G401 (cell line): ENCODE data around the gene CRYGD. TPM values are rescaled to one million over a fixed set of nuclear protein-coding genes. Genes with fewer than 3 reads are reported as not detected.
A peak's percentile ranks its signal among the peaks of the same experiment; 100 is the strongest.

Experiments used
- DNase-seq: peaks from one replicate; pipeline ENCODE4 v3.0.0-alpha.2; 2015; ENCODE audit warnings: low spot score
- in situ Hi-C: cut with HindIII; loops from 2 replicates; pipeline ENCODE4 v1.10.0; 2016; ENCODE audit warnings: low sequenced_read_pairs, mixed read lengths
- total RNA-seq: library from RNA; depleted of rRNA; stranded (reverse); fragments of >200 nt; shearing (Covaris generic); gene quantifications from 2 replicates; pipeline ENCODE4 v1.2.3, GENCODE V29; 2014; rRNA removed

The CRYGD gene
- total RNA-seq, 1 experiment from 2014 or later: not detected

DNA sequence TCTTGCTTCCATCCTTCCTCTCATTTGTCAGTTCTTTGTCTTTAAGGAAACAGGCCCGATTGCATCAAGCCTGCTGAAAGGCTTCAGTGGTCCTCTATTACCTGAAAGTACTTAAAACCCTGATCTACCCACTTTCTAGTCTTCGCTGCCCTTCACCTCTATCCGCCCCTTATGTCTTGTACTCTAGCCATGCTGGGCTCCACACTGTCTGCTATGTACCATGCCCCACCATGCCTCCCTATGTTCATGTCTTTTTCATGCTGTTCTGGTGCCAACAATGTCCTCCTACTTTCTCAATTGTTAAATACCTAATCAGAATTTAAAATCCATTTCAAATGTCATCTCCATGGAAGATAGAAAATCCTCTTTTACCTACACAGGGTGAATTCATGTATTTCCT lies 28.2 kb downstream of the CRYGD start:
- no peak for DNase-seq
- in situ Hi-C loops: no loop called here

DNA sequence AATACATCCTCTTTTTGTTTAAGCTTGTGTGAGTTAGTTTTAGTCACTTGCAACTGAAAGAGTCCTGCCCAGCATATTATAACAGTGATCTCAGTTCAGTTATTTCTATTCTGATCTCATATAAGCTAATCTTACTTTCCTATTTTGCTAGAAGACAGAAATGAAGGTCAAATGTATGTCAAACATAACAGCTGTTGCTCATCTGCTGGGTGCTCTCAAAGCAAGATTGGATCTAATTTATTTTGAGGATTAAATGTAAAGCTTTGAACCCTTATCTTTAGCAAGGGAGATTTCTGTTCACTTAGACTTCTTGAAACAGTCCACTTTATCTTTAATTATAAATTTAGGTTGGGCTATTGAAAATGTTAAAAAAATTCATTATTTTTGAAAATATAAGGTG lies 31.2 kb downstream of the CRYGD start:
- DNase-seq: no peak
- in situ Hi-C loops: no loop called here

DNA sequence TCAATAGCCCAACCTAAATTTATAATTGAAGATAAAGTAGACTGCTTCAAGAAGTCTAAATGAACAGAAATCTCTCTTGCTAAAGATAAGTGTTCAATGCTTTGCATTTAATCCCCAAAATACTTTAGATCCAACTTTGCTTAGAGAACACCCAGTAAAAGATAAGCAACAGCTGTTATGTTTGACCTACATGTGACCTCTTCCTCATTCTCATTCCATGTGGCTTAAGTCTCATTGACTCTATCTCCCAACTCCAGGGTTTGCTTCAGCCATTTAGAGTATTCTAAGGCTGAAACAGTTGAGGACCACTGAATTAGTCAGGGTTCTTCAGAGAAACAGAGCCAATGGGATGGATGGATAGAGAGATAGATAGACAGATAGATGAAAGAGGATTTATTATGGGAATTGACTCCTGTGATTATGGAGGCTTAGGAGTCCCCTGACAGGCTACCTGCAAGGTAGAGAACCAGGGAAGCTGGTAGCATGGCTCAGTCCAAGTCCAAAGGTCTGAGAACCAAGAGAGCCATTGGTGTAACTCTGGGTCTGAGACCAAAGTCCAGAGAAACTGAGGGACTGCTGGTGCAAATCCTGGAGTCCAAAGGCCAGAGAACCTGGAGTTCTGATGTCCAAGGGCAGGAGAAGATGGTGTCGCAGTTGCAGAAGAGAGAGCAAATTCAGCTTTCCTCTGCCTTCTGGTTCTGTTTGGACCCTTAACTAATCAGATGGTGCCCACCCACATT lies 32.1 kb downstream of the CRYGD start:
- DNase-seq: no peak

DNA sequence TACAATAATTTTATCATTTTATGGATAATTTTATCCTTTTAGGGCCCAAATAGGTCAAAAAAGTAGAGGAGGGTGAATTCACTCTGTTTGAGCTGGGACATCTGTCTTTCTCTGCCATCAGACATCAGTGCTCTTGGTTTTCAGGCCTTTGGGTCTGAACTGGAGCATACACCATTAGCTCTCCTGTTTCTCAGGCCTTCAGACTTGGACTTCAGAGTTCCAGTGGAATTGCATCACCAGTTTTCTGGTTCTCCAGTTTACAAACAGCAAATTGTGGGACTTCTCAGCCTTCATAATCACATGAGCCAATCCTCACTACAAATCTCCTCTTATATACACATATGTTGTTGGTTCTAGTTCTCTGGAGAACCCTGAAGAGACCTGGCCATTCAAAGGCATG lies 33.9 kb downstream of the CRYGD start:
- in situ Hi-C loops: no loop called here
- DNase-seq: no peak

More for the DNA sequence above, 32.1 kb downstream of the CRYGD start:
- in situ Hi-C loops: no loop called here

DNA sequence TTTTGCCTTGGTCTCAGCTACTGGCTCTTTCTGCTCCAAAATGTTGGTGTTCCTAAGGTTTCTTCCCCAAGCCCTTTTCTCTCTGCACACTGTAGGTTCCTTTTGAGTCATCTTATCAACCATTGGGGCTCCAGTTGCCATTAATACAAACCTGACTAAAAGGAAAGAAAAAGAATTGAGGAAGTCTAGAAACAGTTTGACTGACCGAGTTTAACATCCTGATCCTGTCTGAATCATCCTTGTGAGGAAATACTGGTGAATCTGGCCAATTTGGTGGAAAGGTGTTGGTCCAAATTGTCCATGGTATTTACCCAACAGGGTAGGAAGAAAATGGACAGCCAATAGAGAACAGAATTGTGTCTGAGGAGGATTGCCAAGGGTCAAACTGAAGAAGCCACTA lies 38.3 kb downstream of the CRYGD start:
- in situ Hi-C loops: no loop called here
- DNase-seq: no peak

DNA sequence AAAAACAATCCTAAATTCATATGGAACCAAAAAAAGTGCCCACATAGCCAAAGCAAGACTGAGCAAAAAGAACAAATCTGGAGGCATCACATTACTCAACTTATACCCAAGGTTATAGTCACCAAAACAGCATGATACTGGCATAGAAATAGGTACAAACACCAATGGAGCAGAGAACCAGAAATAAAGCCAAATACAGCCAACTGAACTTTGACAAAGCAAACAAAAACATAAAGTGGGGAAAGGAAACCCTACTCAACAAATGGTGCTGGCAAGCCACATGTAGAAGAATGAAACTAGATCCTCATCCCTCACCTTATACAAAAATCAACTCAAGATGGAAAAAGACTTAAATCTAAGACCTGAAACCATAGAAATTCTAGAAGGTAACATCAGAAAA lies 40.5 kb downstream of the CRYGD start:
- in situ Hi-C loops: no loop called here
- DNase-seq: no peak

DNA sequence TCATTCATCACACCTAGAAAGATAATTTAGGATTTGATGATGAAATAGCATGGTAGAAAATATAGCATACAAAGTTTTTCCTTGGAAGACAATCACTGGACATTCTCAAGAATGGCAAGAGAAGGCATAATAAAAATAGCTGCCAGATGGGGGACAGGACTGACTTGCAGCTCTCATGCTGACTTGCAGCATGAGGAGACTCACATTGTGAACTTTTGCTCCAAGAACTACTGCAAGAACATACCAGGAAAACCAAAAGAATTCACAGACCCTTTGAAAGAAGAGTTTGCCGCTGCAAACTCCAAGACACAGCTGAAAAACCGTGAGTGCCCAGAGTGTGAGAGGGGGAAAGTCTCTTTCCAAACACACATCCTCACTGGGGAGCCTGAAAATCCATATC lies 47.0 kb downstream of the CRYGD start:
- in situ Hi-C loops: no loop called here
- no peak for DNase-seq

DNA sequence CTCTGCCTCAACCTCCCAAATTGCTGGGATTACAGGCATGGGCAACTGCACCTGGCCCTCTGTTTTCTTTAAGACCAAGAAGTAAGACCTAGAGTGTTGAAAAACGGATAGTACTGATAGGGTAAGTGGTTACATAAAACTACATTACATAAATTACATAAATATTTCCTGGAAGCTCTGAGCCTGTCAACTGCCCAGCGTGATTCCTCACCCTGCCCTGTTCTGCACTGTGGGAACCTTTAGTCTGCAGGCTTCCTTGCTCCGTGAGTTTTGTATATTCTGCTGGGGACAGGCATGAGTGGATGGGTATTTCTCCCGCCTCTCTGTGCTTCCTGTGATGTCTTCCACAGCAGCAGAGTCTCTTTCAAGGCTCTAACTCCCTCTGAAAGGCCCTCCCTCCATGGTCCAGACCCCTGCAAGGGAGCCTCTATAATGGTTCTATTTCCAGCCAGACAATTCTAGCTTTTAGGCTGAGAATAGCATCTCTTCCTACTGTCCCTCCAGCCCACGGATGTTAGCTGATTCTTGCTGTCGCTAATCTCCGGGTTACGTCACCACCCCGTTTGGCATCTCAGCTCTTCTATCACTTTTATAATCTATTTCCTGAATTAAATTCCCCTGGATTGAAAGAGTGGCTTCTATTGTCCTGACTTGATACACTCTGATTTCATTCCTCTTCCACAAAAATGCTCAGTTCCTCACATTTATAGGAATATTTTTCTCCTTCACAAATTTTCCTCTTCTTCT lies 49.5 kb downstream of the CRYGD start:
- in situ Hi-C loops: loop anchor here (25.0 kb wide), 1 partner anchor 337 kb away; no protein-coding TSS in a partner anchor

DNA sequence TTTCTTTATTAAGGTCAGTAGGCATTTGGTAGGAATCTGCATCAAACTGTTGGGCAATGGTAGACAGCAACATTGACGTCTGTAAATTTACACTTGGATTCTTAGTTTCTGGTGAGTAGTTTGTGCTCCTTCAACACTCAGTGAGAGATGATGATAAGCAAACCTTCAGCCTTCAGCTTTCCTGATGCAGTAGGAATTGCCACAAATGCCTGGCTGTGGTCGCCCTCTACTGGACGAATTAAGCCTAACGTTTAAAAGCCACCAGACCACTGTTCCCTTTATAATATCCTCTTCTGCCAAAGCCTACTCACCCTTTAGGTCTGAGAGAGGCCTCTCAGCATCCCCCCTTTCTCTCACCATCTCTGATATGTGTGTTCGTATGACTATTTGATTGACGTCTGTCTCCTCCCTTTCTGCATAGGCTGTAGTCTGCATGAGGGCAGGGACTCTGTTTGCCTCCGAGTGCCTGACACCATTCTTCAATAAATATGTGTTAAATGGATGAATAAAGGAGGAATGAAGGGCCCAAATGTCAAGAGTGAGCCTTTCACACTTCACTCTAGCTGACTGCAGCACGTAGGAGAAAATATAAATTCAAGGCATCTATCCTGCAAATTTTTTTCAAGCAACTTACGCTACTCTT lies 52.0 kb downstream of the CRYGD start:
- DNase-seq: peak; percentile 79
- in situ Hi-C loops: loop anchor here (25.0 kb wide), 1 partner anchor 335 kb away; no protein-coding TSS in a partner anchor

More for the DNA sequence above, 49.5 kb downstream of the CRYGD start:
- DNase-seq: no peak

Other genes with a start within 250 kb of the CRYGD start
- gene PLEKHM3, start 99.0 kb downstream of the CRYGD start, total RNA-seq: 22.6 and 25.8 TPM in 2 replicates
- gene CRYGC, start 5.3 kb upstream of the CRYGD start, total RNA-seq: 7.2 and 9.0 TPM in 2 replicates
- not detected in 2 replicates for gene CRYGB, start 21.6 kb upstream of the CRYGD start, total RNA-seq
- not detected in 2 replicates for gene CRYGA, start 39.1 kb upstream of the CRYGD start, total RNA-seq
- gene C2orf80, start 65.5 kb upstream of the CRYGD start, total RNA-seq: 7.4 and 30.2 TPM in 2 replicates
- 440 and 536 TPM in 2 replicates for gene IDH1, start 130.5 kb upstream of the CRYGD start, total RNA-seq
- 21.2 and 29.2 TPM in 2 replicates for gene PIKFYVE, start 141.7 kb upstream of the CRYGD start, total RNA-seq